GM18909 (cell line): ENCODE results near the gene LRRC4C.

Experiments
- ATAC-seq: cut with Tn5 transposase; IDR thresholded peaks from one replicate; pipeline ENCODE4 v1.9.1; 2021; ENCODE audit warnings: mild to moderate bottlenecking; ENCODE audit not compliant: unreplicated experiment, poor library complexity

LRRC4C gene

DNA sequence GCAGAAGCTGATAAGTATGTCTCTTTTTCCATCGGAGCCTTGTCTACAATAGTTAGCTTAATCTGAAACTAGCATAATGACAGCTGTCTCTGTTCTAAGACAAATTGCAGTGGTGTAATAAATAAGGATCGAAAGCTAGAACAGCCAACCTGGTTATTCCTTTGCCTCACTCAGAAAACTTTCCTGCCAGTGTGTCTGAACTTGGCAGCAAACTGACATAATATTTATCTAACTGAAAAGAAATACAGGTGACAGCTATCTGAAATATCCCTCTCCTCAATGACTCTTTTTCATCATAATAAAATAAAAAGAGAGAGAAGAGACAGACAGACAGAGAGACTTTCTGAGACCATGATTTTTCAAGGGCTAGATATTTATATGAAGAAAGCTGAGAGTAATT is 642.5 kb downstream of the LRRC4C start:
- ATAC-seq, result no peak

GRCh38 chr11:40797981-40798380 is 661.5 kb downstream of the LRRC4C start:
- no peak for ATAC-seq

- ATAC-seq, result no peak
Observed at GRCh38 chr11:40787224-40787623, 672.2 kb downstream of the LRRC4C start.

DNA sequence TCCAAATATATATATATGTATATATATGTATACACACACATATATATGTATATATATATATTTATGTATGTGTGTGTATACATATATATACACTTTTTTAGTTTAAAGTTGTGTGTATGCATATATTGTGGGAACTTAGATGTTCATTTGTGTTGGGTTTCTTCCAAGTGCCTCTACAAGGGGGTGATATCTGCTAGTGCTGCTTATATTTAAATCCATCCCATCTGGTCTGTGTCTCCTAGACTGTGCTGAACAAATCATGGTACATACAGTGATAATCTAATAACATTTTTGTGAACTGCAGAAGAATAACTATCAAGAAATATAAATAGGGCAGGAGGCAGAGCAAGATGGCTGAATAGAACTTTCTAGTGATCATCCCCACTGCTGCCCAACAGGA is 696.4 kb downstream of the LRRC4C start:
- no peak for ATAC-seq

GRCh38 chr11:40759341-40759740 is 700.1 kb downstream of the LRRC4C start:
- ATAC-seq, result no peak

GRCh38 chr11:40754297-40754696 is 705.2 kb downstream of the LRRC4C start:
- ATAC-seq, result no peak

DNA sequence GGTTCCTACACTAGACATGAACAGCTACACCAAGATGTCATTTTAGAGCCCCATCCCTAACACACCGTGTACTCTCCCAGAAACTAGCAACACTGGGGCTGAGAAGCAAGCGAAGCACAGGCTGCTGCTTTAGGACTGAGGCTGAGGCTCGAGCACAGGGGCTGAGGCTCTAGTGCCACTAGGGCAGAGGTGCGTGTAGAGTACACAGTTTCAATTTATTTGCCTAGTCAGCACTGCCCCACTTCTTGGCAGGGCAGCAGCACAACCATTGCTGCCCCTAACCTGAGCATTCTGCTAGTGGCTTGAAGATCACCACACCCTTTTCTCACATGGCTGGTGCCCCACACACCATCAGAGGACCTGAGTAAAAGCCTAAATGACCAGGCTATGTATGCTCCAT is 713.2 kb downstream of the LRRC4C start:
- ATAC-seq, result no peak

- no peak for ATAC-seq
Observed at GRCh38 chr11:40732132-40732531, 727.3 kb downstream of the LRRC4C start.

DNA sequence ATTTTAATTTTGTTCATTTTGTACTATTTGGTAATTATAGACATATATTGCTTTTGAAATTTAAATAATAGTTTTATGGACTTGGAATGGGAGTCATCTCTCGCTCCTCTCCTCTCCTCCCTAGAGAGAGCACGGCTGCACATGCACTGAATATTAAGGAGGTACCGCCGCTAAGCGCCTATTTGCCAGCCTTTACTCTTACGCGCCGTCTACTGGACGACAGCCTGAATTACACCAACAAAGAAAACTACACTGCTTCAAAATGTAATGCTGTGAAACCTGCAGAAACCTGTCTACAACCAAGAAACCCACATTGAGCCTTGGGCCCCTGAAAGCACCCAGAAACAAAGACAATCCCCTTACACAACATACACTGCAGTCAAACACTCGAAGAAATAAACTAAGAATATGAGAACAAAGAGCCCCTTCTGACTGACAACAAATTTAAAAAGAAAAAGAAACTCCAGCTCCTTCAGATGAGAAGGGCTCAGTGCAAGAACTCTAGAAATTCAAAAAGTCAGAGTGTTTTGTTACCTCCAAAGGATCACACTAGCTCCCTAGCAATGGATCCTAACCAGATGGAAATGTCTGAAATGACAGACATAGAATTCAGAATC is 737.2 kb downstream of the LRRC4C start:
- no peak for ATAC-seq

DNA sequence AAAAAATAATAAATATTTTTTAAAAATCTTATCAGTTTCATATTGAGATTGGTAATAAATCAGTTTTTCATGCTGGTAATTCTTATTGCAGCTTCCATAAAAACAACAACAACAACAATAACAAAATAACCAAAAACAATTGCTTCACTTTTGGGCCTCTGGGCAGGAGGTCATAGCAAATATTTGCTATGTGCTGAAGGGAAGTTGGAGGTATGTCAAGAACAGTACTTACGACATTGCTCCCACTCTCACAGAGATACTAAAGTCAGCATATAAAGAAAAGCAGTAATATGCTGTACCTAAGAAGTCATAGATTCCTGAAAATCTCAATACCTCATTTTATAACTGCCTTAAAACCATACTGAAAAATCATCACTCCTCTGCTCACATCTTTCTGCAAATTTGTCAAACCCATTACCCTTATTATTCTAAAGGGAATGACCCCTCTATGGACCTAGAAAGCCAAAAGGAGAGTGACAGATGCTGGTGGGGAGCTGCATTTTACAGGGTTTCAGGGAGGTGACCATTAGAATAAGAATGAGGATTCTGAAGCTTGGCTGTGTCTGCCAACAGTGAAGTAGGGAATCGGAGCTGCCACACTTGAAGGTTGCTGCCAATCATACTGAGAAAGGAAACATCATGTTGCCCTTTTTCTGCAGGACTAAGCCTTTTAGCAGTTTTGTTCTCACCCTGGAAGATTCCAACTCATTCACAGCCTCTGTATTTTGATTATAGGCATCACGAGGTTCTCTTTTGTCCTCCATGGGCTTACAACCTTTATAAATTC is 742.9 kb downstream of the LRRC4C start:
- no peak for ATAC-seq

- no peak for ATAC-seq
Observed at GRCh38 chr11:40713083-40713482, 746.4 kb downstream of the LRRC4C start.

DNA sequence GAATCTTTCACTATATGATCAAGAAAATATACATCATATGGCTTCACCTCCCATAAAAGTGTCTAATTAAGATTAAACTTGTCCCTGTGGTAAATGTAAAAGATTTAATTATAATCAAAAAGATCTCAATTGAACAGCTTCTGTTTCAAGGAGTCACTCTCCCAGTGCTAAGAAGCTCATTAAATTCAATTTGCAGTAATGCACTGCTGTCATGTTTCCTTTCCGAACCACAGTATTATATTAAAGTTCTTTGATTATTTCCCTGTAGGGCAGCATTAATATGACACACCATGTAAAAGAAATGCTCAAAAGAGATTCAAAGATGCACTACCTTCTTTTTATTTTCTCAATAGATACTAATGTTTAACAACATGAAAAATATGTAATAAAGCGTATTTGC is 758.4 kb downstream of the LRRC4C start:
- ATAC-seq, result no peak

GRCh38 chr11:40689823-40690222 is 769.6 kb downstream of the LRRC4C start:
- ATAC-seq, result no peak

GRCh38 chr11:40688369-40688768 is 771.1 kb downstream of the LRRC4C start:
- no peak for ATAC-seq

DNA sequence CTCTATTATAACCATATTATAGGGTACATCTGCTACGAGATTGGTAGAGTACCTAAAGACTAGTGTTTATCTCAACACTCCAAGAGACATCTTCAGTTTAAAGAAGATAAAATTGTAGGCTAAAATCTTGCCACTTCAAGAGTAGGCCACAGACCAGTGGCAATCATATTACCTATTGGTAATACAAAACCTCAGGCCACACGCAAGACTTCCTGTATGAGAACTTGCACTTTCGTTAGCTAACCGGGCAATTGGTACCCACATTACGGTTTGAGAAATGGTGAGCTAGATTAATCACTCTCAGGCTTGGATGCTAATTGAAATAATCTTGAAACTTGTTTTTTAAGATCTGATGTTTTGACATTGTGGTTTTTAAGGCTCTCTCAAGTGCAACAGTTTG is 772.7 kb downstream of the LRRC4C start:
- no peak for ATAC-seq

GRCh38 chr11:40683010-40683409 is 776.4 kb downstream of the LRRC4C start:
- no peak for ATAC-seq

- no peak for ATAC-seq
Observed at GRCh38 chr11:40679276-40679675, 780.2 kb downstream of the LRRC4C start.

GRCh38 chr11:40647295-40647694 is 812.2 kb downstream of the LRRC4C start:
- ATAC-seq, result peak; percentile 72

GRCh38 chr11:40642284-40642683 is 817.2 kb downstream of the LRRC4C start:
- ATAC-seq, result no peak

- ATAC-seq, result no peak
Observed at GRCh38 chr11:40619654-40620053, 839.8 kb downstream of the LRRC4C start.

DNA sequence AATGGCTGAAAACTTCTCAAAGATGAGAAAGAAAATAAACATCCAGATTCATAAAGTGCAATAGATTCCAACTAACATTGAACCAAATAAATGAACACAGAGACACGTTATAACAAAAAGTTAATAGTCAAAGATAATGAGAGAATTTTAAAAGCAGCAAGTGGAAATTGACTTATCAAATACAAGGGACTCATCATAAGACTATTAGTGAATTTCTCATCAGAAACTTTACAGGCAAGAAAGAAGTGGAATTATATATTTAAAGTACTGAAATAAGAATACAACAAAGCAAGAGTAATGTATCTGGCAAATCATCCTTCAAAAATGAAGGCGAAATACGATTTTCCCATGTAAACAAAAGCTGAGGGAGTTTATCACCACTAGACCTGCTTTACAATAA is 852.7 kb downstream of the LRRC4C start:
- no peak for ATAC-seq
